Adipose tissue (tissue), 3 donors: ENCODE results near the gene PPP2R2D. TPM values are rescaled to one million over a fixed set of nuclear protein-coding genes. Genes with fewer than 3 reads are reported as not detected.
"Not testable (repeated sequence)": the region's sequence is repeated elsewhere in the genome, so short reads cannot be mapped to it uniquely, and the experiment has no call there.

ENCODE experiments used
- H3K27ac ChIP-seq: one replicate; pipeline ENCODE4 v1.5.1; 2013; ENCODE audit warnings: low read depth, low read length
- WGBS, 3 donors: extraction: QIAGEN DNeasy Blood & Tissue Kit; methylation state at CpG; one replicate each; pipeline ENCODE4 v1.1.7; 2013; 5-methylcytosine and 5-hydroxymethylcytosine counted together
- polyA plus RNA-seq, 3 donors: library from polyadenylated mRNA; stranded (reverse); fragments of 200-250 nt; gene quantifications; one replicate each; pipeline ENCODE4 v1.2.3, GENCODE V29; 2013
- donor health status: healthy with polysubstance abuse.
- donor health status: Bipolar disorder and iron deficiency.
- donor health status: healthy.

The PPP2R2D gene
- polyA plus RNA-seq, 3 donors = 17.0 to 100 (median 18.5) TPM

DNA sequence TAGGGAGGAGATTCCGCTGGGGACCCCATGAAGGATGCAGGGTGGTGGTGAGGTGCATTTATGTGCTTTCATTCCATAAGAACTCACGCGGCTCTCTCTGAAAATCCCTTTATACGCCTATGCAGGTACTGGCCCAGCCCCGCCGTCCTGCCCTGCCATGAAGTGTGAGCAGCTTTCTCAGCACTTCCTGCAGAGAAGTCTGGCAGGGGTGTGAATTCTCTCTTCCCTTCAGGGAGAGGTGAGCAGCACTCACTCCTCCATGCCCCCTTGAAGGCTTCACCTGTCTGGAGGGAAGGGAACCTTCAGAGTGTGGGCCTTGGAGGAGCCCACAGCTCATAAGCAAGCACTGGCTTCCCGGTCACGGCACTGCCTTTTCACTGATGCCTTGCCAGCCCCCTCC, 34.0 kb downstream of the PPP2R2D start:
- no peak overlapping the region for H3K27ac ChIP-seq
- 75 to 86% (median 85%) methylated on average over 8 of the region's 8 CpGs for WGBS, 3 donors

DNA sequence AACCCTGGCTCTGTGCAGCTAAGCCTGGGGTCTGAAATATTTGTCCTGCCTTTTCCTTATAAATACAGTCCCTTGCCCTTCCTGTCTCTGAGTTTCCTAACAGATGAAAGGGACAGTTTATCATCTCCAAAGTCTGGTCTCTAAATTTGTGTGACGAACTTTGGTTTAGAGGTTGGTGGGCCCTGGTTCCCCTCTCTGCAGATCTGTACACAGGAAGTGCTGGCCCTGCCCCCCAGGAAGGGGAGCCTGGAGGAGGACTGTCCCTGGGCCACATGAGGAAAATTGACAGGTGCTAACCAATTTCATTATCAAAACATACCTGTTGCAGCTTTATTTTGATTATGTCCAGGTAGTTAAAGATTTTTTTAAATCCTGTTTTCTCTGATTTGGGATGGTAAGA, 34.5 kb downstream of the PPP2R2D start:
- 34 to 59% (median 40%) methylated on average over 1 of the region's 1 CpG for WGBS, 3 donors
- H3K27ac ChIP-seq = no peak overlapping the region

DNA sequence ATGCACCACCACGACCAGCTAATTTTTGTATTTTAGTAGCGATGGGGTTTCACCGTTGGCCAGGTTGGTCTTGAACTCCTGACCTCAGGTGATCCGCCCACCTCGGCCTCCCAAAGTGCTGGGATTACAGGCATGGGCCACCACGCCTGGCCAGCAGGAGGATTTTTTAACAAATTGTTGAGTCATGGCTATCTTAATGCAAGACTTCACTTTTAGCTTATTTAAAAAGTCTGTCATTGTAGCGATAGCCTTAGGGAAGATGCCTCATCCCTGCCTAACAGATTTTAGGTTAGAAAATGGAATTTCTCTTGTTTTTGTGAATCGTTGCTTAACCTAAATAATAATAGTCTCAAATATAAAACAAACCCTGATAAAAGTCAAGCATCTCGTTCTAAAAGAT, 35.5 kb downstream of the PPP2R2D start:
- H3K27ac ChIP-seq = no peak overlapping the region
- 90 to 96% (median 94%) methylated on average over 9 of the region's 9 CpGs for WGBS, 3 donors

DNA sequence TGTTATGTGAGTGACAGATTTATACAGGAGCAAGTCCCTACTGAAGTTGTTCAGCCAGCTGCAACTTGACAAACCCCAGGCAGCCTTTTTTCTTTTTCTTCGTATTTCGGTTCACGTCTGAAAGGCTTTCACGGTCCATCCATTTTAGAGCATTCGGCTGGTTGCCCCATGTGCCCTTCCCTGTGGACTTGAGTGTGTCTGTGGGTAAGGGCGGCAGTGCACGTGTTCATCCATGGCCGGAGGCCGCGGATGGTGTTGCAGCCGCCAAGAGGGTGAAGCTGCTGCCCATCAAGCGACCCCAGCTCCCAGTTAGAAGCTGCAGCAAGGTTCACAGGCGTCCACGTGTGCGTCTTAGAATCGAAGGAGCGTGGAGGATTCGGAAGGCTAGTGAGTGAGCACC, 35.9 kb downstream of the PPP2R2D start:
- no peak overlapping the region for H3K27ac ChIP-seq
- 96 to 97% (median 97%) methylated on average over 18 of the region's 18 CpGs for WGBS, 3 donors

DNA sequence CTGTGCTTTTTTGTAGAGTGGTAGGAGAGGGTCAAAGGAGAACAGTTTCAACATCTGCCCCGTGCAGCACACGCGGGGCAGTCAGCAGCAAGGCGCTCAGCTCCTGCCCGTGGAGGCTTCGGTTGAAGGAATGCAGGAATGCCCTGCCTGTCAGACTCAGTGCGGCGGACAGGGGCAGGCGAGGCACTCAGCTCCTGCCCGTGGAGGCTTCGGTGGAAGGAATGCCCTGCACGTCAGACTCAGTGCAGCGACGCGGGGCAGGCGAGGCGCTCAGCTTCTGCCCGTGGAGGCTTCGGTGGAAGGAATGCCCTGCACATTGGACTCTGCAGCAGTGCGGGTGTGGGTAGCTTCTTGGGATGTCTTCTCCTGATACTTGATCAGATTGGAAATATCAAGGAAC, 37.0 kb downstream of the PPP2R2D start:
- H3K27ac ChIP-seq = no peak overlapping the region
- 86 to 91% (median 88%) methylated on average over 20 of the region's 20 CpGs for WGBS, 3 donors

DNA sequence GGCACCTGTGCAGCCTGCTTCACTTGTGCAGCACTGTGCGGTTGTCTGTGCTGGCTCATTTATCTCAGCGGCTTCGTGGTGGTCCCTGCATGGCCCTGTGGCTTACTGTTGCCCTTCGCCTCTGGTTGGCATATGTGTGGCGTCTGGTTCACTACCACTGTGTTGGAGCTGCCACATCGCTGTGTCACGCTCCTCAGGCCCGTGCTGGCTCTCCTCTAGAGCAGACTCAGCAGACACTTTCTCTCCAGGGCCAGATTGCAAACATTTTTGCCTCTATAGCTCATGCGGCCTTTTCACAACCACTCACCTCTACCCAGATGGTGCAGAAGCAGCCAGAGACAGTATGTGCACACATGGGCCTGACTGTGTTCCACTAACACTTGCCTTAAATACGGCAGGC, 37.9 kb downstream of the PPP2R2D start:
- WGBS, 3 donors = 95 to 97% (median 97%) methylated on average over 10 of the region's 10 CpGs
- no peak overlapping the region for H3K27ac ChIP-seq

DNA sequence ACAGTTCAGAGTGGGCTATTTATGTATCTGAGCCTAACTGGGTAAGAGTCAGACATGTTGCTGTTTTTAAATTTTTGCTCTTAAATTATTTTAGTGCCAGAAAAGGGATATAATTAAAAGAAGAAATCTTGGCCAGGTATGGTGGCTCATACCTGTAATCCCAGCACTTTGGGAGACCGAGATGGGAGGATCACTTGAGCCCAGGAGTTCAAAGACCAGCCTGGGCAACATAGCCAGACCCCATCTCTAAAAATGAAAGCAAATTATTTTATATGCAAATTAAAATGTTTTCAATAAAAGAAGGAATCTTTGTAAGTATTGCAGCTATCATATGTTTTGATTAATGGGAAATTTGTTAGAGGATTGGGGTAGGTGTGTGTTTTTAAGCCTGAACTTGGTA, 41.6 kb downstream of the PPP2R2D start:
- WGBS, 3 donors = 97 to 100% (median 98%) methylated on average over 1 of the region's 1 CpG

DNA sequence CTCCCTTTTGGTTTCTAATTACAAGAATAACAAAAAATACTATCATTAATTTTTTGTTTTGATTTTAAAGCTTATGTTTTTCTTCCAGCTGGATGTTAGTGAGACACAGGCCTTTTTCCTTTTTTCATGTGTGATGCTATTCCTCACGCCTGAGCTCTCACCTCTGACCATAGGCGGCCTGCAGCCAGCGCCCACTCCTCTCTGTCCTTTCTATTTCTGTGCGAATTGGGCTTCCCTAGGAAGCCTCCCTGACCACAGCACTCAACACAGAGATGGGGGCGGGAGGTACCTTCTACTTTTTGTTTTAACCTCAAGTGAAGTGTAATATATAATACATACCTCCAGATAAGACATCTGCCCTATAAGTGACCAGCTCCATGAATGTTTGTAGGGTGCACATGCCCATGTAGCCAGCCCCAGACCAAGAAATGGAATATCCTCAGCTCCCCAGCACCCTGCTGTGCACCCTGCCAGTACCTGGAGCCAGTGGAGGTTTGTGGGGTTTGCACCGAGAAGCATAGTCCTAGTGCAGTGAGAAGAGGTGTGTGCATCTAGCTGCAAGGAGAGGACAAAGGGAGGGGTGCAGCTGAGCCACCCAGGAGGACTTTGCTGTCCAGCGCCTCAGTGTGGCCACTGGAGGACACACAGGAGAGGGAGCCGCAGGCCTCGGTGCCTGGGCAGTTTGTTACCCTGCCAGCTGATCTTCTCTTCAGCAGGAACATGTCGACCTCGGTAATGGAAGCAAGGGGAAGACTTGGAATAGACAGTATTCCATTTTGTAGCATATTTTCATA, 42.4 kb downstream of the PPP2R2D start:
- no peak overlapping the region for H3K27ac ChIP-seq
- 68 to 86% (median 83%) methylated on average over 11 of the region's 11 CpGs for WGBS, 3 donors

More for the DNA sequence above, 41.6 kb downstream of the PPP2R2D start:
- no peak overlapping the region for H3K27ac ChIP-seq

DNA sequence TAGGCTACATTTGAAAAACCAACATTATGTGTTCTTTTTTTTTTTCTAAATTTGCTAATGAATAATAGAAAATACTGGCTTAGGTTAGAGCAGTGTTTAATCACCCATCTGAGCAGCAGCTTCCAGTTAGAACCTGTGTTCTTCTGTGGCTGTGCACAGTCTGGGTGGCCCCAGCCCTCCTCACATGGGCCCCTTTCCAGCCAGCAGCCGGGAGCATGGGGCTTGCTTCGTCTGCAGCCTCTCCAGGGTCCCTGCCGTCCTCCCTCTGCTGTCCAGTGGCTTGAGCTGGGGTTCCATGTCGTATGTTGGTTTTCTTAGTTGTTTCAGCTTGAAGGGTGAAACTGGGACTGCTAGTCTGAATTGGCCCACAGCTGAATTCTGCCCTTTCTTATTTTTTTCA, 43.6 kb downstream of the PPP2R2D start:
- 68 to 87% (median 80%) methylated on average over 4 of the region's 4 CpGs for WGBS, 3 donors
- no peak overlapping the region for H3K27ac ChIP-seq

DNA sequence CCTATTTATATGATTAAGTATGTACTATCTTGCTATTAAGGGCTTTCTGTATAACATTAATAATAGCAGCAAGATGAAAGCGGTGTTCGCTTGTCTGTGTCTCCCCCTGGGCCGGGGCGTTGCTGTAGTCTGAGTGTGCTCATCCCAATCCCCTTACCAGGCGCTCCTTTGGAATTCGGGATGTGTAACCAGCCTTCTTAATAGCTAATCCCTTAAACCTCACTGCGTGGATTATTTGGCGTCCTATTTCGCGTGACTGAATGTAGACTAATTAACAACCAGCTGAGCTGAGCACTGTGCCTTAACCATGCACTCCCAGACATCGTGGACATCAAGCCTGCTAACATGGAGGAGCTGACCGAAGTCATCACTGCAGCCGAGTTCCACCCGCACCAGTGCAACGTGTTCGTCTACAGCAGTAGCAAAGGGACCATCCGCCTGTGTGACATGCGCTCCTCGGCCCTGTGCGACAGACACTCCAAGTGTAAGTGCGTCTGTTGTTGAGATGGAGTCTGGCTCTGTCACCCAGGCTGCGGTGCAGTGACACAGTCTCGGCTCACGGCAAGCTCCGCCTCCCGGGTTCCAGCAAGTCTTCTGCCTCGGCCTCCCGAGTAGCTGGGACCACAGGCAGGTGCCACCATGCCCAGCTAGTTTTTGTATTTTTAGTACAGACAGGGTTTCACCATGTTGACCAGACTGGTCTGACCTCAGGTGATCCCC, 44.3 kb downstream of the PPP2R2D start:
- WGBS, 3 donors = 74 to 95% (median 94%) methylated on average over 28 of the region's 28 CpGs
- H3K27ac ChIP-seq = no peak overlapping the region

DNA sequence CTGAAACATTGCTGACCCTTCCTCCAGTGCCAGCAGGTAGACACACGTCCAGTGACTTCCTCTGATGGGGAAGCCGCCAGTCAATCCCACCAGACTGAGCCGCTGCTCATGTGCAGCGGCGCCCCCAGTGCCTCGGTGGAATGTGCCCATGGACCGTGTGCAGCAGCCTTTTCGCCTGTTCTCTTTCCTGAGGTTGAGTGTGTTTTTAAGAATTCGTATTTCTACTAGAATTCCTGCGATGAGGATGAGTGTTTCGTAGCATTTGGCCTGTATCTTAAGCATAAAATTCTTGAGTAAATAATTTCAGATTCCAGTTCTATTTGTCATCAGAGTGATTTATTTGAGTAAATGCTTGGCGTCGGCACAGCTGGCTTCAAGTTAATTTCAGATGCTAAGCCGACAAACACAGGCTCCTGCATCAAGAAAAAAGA, 45.5 kb downstream of the PPP2R2D start:
- H3K27ac ChIP-seq = no peak overlapping the region
- 64 to 85% (median 83%) methylated on average over 14 of the region's 14 CpGs for WGBS, 3 donors

DNA sequence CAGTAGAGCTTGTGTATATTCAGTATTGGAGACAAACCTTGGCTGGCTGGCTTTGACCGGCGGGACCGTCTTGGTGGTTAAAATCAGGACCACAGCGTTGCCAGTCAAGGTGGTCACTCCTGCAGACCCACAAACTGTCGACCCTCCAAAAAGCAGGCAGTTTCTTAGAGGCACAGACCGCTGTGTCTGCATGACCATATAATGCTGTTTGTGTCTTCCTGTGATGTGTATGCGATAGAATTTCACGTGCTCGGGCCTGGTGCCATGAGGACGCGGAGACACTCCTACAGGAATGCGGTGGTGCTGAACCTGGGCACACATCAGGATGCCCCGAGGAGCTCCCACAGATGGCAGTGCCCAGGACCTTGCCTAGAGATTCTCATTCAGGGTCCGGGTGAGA, 46.1 kb downstream of the PPP2R2D start:
- no peak overlapping the region for H3K27ac ChIP-seq
- WGBS, 3 donors = 97 to 98% (median 97%) methylated on average over 14 of the region's 14 CpGs

DNA sequence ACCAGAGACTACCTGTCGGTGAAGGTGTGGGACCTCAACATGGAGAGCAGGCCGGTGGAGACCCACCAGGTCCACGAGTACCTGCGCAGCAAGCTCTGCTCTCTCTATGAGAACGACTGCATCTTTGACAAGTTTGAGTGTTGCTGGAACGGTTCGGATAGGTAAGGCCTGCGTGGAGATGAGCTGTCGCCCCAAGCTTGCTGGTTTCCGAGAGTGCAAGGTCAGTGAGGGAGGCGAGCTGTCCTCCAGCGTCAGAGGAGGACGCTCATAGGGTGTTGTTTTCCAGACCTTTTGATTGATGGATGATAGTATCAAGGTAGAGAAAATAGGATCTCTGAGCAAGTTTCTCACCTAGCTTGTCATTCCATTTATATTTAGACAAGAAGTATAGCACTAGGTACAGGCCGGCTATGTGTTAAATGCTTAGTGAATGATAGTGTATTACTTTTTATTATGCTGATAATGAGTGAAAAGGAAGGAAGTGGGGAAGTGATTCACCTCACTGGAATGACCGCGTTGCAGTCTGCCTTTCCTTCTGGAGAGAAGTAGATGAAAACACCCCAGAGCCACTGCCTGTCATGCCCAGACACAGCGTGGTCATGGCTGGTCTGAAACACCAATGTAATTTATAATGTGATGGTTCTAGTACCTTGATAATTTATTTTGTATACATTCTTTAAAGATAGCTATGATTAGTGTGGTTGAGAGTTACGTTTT, 47.0 kb downstream of the PPP2R2D start:
- WGBS, 3 donors = 86 to 89% (median 88%) methylated on average over 18 of the region's 18 CpGs

DNA sequence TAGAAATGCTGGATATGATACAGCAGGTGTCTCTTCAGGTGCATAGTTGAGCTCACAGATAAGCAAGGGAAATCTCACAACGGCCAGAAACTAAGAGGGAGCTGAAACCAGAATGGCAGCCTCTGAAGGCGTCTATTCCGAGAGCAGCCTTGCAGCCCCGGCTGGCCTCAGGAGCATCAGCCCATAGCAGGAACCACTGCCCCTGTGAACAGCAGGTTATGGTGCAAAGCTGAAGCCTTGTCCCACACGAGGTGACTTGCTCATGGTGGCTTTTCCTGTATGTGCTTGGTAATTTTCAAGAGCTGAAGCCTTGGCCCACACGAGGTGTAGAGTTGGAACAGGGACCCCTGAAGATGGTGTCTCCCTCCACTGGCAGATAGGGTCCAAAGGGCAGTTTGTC, 47.7 kb downstream of the PPP2R2D start:
- 40 to 95% (median 92%) methylated on average over 6 of the region's 6 CpGs for WGBS, 3 donors
- H3K27ac ChIP-seq = no peak overlapping the region

More for the DNA sequence above, 47.0 kb downstream of the PPP2R2D start:
- no peak overlapping the region for H3K27ac ChIP-seq

DNA sequence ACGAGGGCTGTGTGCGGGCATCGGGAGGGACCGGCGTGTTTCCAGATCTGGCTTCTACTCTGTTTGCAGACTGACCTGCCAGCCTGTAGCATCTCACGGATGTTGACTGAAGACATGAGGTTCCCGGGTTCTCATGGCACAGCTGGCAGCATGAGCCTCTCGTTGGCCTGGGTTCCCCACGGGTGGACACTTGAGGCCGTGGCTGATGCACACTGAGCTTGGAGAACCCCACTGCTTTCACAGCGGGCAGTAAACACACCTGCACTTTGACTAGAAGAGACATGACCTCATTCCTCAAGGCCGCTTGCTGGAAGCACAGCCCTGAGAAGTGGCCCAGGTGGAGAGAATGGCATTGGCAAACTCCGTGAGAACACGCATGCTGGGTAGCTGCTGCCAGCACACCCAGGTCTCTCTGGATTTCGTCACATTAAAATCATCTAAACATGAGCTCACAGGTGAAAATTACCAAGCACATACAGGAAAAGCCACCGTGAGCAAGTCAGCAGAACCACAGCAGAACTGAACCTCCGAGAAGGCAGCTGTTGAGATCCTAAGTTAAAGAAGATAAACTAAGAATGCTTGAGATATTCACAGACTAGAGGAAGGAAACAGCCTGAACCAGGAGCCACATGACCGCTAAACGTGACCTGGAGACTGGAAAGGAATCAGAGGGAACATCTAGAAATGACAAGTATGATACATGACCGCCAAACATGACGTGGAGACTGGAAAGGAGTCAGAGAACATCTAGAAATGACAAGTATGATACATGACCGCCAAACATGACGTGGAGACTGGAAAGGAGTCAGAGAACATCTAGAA, 48.4 kb downstream of the PPP2R2D start:
- no peak overlapping the region for H3K27ac ChIP-seq
- 54 to 96% (median 94%) methylated on average over 21 of the region's 23 CpGs for WGBS, 3 donors

DNA sequence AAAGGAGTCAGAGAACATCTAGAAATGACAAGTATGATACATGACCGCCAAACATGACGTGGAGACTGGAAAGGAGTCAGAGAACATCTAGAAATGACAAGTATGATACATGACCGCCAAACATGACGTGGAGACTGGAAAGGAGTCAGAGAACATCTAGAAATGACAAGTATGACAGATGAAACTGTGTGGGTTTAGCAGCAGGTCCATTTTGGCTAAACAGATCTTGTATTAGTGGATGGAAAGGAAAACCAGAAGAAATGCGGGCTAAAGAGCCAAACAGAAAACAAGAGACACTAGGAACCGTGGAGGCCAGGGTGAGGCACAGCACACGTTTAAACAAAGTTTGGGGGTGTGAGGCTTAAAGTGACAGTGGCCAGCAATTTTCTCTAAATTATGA, 49.1 kb downstream of the PPP2R2D start:
- H3K27ac ChIP-seq = not testable (repeated sequence)
- WGBS, 3 donors = 50 to 89% (median 79%) methylated on average over 5 of the region's 7 CpGs

DNA sequence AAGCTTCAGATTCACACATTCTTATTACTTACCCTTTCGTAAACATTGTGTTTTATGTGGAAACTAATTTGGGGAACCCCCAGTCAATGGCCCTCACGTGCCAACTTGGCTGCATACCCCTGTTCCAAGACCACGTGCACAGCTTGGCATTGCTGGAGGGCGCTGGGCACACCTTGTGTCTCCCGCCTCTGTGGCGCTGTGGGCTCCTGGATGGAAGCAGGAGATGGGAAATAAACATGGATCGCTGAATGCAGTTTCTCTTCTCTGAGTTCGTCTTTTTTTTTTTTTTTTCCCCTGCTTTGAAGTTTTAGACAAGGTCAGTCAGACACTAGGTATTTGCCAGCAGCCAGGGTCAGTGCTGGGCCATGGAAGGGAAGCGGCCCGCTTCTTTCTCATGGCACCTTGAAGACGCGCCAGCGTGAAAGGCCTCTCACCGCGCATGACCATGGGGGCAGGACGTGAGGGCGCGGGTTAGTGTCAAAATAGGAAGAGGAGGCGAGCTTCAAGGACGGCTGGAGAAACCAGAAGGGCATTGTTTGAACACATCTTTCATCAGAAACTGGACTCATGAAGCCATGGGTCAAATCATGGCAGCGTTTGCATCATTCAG, 53.7 kb downstream of the PPP2R2D start:
- no peak overlapping the region for H3K27ac ChIP-seq
- WGBS, 3 donors = 77 to 92% (median 92%) methylated on average over 21 of the region's 21 CpGs
